Measurements from ENCODE around the gene PTPRD.

PTPRD gene

GRCh38 chr9:9033022-9033421 is 1579.8 kb downstream of the PTPRD start:
- no peaks in the 10 kb centered on the region for H3K27me3 ChIP-seq (ENCODE audit: insufficient read depth, low read length)
- no peak overlapping the region for H3K23ac ChIP-seq (ENCODE audit: low read length)
- no peak overlapping the region for H2AK5ac ChIP-seq (ENCODE audit: low read length)
- no peak overlapping the region for H3K14ac ChIP-seq (ENCODE audit: low read length)
- no peak overlapping the region for H2BK120ac ChIP-seq (ENCODE audit: insufficient read depth, low read length, poor library complexity)
- H3K79me2 ChIP-seq (ENCODE audit: control insufficient read depth, insufficient read depth, low read length, poor library complexity) = no peaks in the 10 kb centered on the region
- no peak overlapping the region for H3K4me3 ChIP-seq (ENCODE audit: low read depth, low read length)
- no peak overlapping the region for H3K9ac ChIP-seq (ENCODE audit: low read length)
- H3K79me1 ChIP-seq (ENCODE audit: low read length) = no peaks in the 10 kb centered on the region
- H4K91ac ChIP-seq (ENCODE audit: low read depth, low read length) = no peak overlapping the region
- H3K4me2 ChIP-seq (ENCODE audit: low read length) = no peak overlapping the region
- H2BK12ac ChIP-seq (ENCODE audit: low read length) = no peak overlapping the region
- H2BK5ac ChIP-seq (ENCODE audit: low read depth, low read length, poor library complexity) = no peak overlapping the region
- no peak overlapping the region for H4K12ac ChIP-seq (ENCODE audit: low read depth, low read length)
- H3K36me3 ChIP-seq (ENCODE audit: control insufficient read depth in 1 of 2, insufficient read depth in 2 of 2, low read length in 2 of 2) = no peaks in the 10 kb centered on the region
- no peak overlapping the region for H3K18ac ChIP-seq (ENCODE audit: low read length)
- H3K9me3 ChIP-seq (ENCODE audit: insufficient read depth, low read depth, low read length) = no peaks in the 10 kb centered on the region
- no peak overlapping the region for H2AFZ ChIP-seq (ENCODE audit: insufficient read depth, low read length, poor library complexity)
- no peak for DNase-seq
- H3K27ac ChIP-seq (ENCODE audit: low read depth, low read length) = no peak overlapping the region
- no peak overlapping the region for H4K8ac ChIP-seq (ENCODE audit: low read depth, low read length)
- H3K4ac ChIP-seq (ENCODE audit: low read depth, low read length) = no peak overlapping the region
- WGBS (ENCODE audit: extremely low coverage, insufficient coverage, insufficient read length) = no CpG with 5 or more reads among the region's 2 CpGs
- H3K4me1 ChIP-seq (ENCODE audit: control insufficient read depth in 1 of 2, insufficient read depth in 2 of 2, low read length in 2 of 2) = no peaks in the 10 kb centered on the region

GRCh38 chr9:9016597-9016996 is 1596.2 kb downstream of the PTPRD start:
- no peaks in the 10 kb centered on the region for H3K79me1 ChIP-seq (ENCODE audit: low read length)
- no peak overlapping the region for H2BK120ac ChIP-seq (ENCODE audit: insufficient read depth, low read length, poor library complexity)
- no peak overlapping the region for H3K4ac ChIP-seq (ENCODE audit: low read depth, low read length)
- no peak overlapping the region for H3K14ac ChIP-seq (ENCODE audit: low read length)
- H3K27me3 ChIP-seq (ENCODE audit: insufficient read depth, low read length) = no peaks in the 10 kb centered on the region
- H3K4me2 ChIP-seq (ENCODE audit: low read length) = no peak overlapping the region
- H2AK5ac ChIP-seq (ENCODE audit: low read length) = no peak overlapping the region
- H3K27ac ChIP-seq (ENCODE audit: low read depth, low read length) = no peak overlapping the region
- no peak overlapping the region for H3K4me3 ChIP-seq (ENCODE audit: low read depth, low read length)
- WGBS (ENCODE audit: extremely low coverage, insufficient coverage, insufficient read length) = no CpG with 5 or more reads among the region's 3 CpGs
- no peaks in the 10 kb centered on the region for H3K9me3 ChIP-seq (ENCODE audit: insufficient read depth, low read depth, low read length)
- no peak overlapping the region for H3K18ac ChIP-seq (ENCODE audit: low read length)
- no peak overlapping the region for H3K9ac ChIP-seq (ENCODE audit: low read length)
- no peak overlapping the region for H4K91ac ChIP-seq (ENCODE audit: low read depth, low read length)
- no peak for DNase-seq
- H2BK5ac ChIP-seq (ENCODE audit: low read depth, low read length, poor library complexity) = no peak overlapping the region
- H4K12ac ChIP-seq (ENCODE audit: low read depth, low read length) = no peak overlapping the region
- H3K36me3 ChIP-seq (ENCODE audit: control insufficient read depth in 1 of 2, insufficient read depth in 2 of 2, low read length in 2 of 2) = no peaks in the 10 kb centered on the region
- H3K4me1 ChIP-seq (ENCODE audit: control insufficient read depth in 1 of 2, insufficient read depth in 2 of 2, low read length in 2 of 2) = no peaks in the 10 kb centered on the region
- H3K23ac ChIP-seq (ENCODE audit: low read length) = no peak overlapping the region
- no peaks in the 10 kb centered on the region for H3K79me2 ChIP-seq (ENCODE audit: control insufficient read depth, insufficient read depth, low read length, poor library complexity)
- H4K8ac ChIP-seq (ENCODE audit: low read depth, low read length) = no peak overlapping the region
- no peak overlapping the region for H2BK12ac ChIP-seq (ENCODE audit: low read length)
- H2AFZ ChIP-seq (ENCODE audit: insufficient read depth, low read length, poor library complexity) = no peak overlapping the region

- no peak overlapping the region for H3K27ac ChIP-seq (ENCODE audit: low read depth, low read length)
- H3K27me3 ChIP-seq (ENCODE audit: insufficient read depth, low read length) = no peaks in the 10 kb centered on the region
- no peaks in the 10 kb centered on the region for H3K4me1 ChIP-seq (ENCODE audit: control insufficient read depth in 1 of 2, insufficient read depth in 2 of 2, low read length in 2 of 2)
- no peak overlapping the region for H4K12ac ChIP-seq (ENCODE audit: low read depth, low read length)
- no peak for DNase-seq
- H3K36me3 ChIP-seq (ENCODE audit: control insufficient read depth in 1 of 2, insufficient read depth in 2 of 2, low read length in 2 of 2) = no peaks in the 10 kb centered on the region
- H3K14ac ChIP-seq (ENCODE audit: low read length) = no peak overlapping the region
- no peaks in the 10 kb centered on the region for H3K79me2 ChIP-seq (ENCODE audit: control insufficient read depth, insufficient read depth, low read length, poor library complexity)
- H3K9ac ChIP-seq (ENCODE audit: low read length) = no peak overlapping the region
- H3K4ac ChIP-seq (ENCODE audit: low read depth, low read length) = no peak overlapping the region
- no peak overlapping the region for H3K23ac ChIP-seq (ENCODE audit: low read length)
- H3K4me2 ChIP-seq (ENCODE audit: low read length) = no peak overlapping the region
- no peak overlapping the region for H2BK120ac ChIP-seq (ENCODE audit: insufficient read depth, low read length, poor library complexity)
- no peak overlapping the region for H2BK5ac ChIP-seq (ENCODE audit: low read depth, low read length, poor library complexity)
- no peak overlapping the region for H2AK5ac ChIP-seq (ENCODE audit: low read length)
- no peak overlapping the region for H3K18ac ChIP-seq (ENCODE audit: low read length)
- H4K8ac ChIP-seq (ENCODE audit: low read depth, low read length) = no peak overlapping the region
- no peak overlapping the region for H2BK12ac ChIP-seq (ENCODE audit: low read length)
- H3K79me1 ChIP-seq (ENCODE audit: low read length) = no peaks in the 10 kb centered on the region
- H3K9me3 ChIP-seq (ENCODE audit: insufficient read depth, low read depth, low read length) = no peaks in the 10 kb centered on the region
- no peak overlapping the region for H4K91ac ChIP-seq (ENCODE audit: low read depth, low read length)
- H3K4me3 ChIP-seq (ENCODE audit: low read depth, low read length) = no peak overlapping the region
- WGBS (ENCODE audit: extremely low coverage, insufficient coverage, insufficient read length) = no CpG with 5 or more reads among the region's 3 CpGs
- H2AFZ ChIP-seq (ENCODE audit: insufficient read depth, low read length, poor library complexity) = no peak overlapping the region
These were observed 1608.0 kb downstream of the PTPRD start for GRCh38 chr9:9004810-9005209.

- Histone ChIP-seq H3K9me3 (ENCODE audit: insufficient read depth, low read depth, low read length) (no peaks in the 10 kb centered on the region), H3K79me1 (ENCODE audit: low read length) (no peaks in the 10 kb centered on the region), H2BK120ac (ENCODE audit: insufficient read depth, low read length, poor library complexity) (no peak overlapping the region), H4K91ac (ENCODE audit: low read depth, low read length) (no peak overlapping the region), H3K23ac (ENCODE audit: low read length) (no peak overlapping the region), H2BK12ac (ENCODE audit: low read length) (no peak overlapping the region), H3K36me3 (ENCODE audit: control insufficient read depth in 1 of 2, insufficient read depth in 2 of 2, low read length in 2 of 2) (no peaks in the 10 kb centered on the region), H3K27ac (ENCODE audit: low read depth, low read length) (no peak overlapping the region), H2AFZ (ENCODE audit: insufficient read depth, low read length, poor library complexity) (no peak overlapping the region), H3K4me3 (ENCODE audit: low read depth, low read length) (no peak overlapping the region), H2BK5ac (ENCODE audit: low read depth, low read length, poor library complexity) (no peak overlapping the region), H3K9ac (ENCODE audit: low read length) (no peak overlapping the region), H3K4ac (ENCODE audit: low read depth, low read length) (no peak overlapping the region), H3K79me2 (ENCODE audit: control insufficient read depth, insufficient read depth, low read length, poor library complexity) (no peaks in the 10 kb centered on the region), H3K27me3 (ENCODE audit: insufficient read depth, low read length) (no peaks in the 10 kb centered on the region), H4K8ac (ENCODE audit: low read depth, low read length) (no peak overlapping the region), H3K4me2 (ENCODE audit: low read length) (no peak overlapping the region), H2AK5ac (ENCODE audit: low read length) (no peak overlapping the region), H4K12ac (ENCODE audit: low read depth, low read length) (no peak overlapping the region), H3K14ac (ENCODE audit: low read length) (no peak overlapping the region), H3K4me1 (ENCODE audit: control insufficient read depth in 1 of 2, insufficient read depth in 2 of 2, low read length in 2 of 2) (no peaks in the 10 kb centered on the region), H3K18ac (ENCODE audit: low read length) (no peak overlapping the region)
- DNase-seq = no peak
- WGBS (ENCODE audit: extremely low coverage, insufficient coverage, insufficient read length) = no CpG with 5 or more reads among the region's 5 CpGs
These were observed 1609.8 kb downstream of the PTPRD start for GRCh38 chr9:9002826-9003583.
